ENCODE results near the gene DAGLA. TPM values are rescaled to one million over a fixed set of nuclear protein-coding genes. Genes with fewer than 3 reads are reported as not detected.

The DAGLA gene
- total RNA-seq, 1 donor from 2014 or later, result 3.2 TPM

DNA sequence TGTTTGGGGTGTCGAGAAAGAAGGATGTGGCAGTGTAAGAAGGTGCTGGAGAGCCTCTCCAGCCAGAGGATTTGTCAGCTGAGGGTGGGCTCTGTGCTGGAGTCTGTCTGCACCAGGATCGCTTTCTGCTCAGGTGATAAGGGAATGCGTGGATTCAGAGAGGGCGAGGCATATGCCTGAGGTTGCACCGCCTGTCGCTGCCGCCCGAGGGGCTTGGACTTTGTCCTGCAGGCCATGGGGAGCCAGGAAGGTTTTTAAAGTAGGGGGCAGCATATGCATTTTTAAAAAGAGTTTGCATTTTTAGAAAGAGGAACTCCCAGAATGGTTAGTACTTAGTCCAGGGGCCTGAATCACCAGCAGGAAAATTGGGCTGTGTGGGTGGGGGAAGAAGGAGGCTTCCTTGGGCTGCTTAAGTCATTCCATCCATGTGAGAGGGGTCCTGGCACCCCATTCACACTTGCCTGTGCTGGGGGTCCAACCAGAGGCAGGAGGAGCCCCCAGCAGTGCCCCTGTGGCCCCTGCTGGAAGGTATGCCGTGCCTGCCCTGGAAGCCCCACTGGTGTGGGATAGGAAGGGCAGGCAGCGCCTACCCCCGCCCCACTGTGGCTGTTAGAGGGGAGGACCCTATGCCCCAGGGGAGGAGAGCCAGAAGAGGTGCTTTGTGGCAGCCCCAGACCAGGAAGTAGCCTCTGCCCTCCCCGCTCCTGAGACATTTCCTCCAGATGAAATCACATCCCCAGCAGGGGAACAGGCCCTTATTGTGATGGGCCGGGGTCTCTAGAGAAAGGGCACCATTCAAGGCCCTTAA lies 36.5 kb downstream of the DAGLA start:
- Histone ChIP-seq H3K4me1 (peaks cover 37% of the 10 kb centered on the region), H3K27me3 (ENCODE audit: low read depth) (no peaks in the 10 kb centered on the region), H3K4me3 (no peak overlapping the region), H3K36me3 (no peaks in the 10 kb centered on the region), H3K9me3 (replicated peaks) (no peaks in the 10 kb centered on the region), H3K27ac (replicated peaks) (peak overlapping the region; percentile 27)
- intact Hi-C loops (cut with micrococcal nuclease), result no loop called here
- DNase-seq, result no peak
- TF ChIP-seq CTCF (IDR thresholded peaks at IDR 0.05; ENCODE audit: borderline replicate concordance), result no peak

GRCh38 chr11:61717286-61718033 lies 37.3 kb downstream of the DAGLA start:
- intact Hi-C loops (cut with micrococcal nuclease), result no loop called here
- no peaks in the 10 kb centered on the region for H3K27me3 ChIP-seq (ENCODE audit: low read depth)
- DNase-seq, result no peak
- H3K4me3 ChIP-seq, result no peak overlapping the region
- H3K36me3 ChIP-seq, result peaks cover under 1% of the 10 kb centered on the region
- H3K27ac ChIP-seq (replicated peaks), result peak overlapping the region; percentile 62
- no peak for TF ChIP-seq CTCF (IDR thresholded peaks at IDR 0.05; ENCODE audit: borderline replicate concordance)
- H3K9me3 ChIP-seq (replicated peaks), result no peaks in the 10 kb centered on the region
- peaks cover 37% of the 10 kb centered on the region for H3K4me1 ChIP-seq

GRCh38 chr11:61718046-61718531 lies 37.9 kb downstream of the DAGLA start:
- H3K9me3 ChIP-seq (replicated peaks), result no peaks in the 10 kb centered on the region
- no peaks in the 10 kb centered on the region for H3K27me3 ChIP-seq (ENCODE audit: low read depth)
- H3K4me1 ChIP-seq, result peaks cover 37% of the 10 kb centered on the region
- DNase-seq, result no peak
- H3K27ac ChIP-seq (replicated peaks), result peak overlapping the region; percentile 62
- intact Hi-C loops (cut with micrococcal nuclease), result no loop called here
- no peak for TF ChIP-seq CTCF (IDR thresholded peaks at IDR 0.05; ENCODE audit: borderline replicate concordance)
- H3K4me3 ChIP-seq, result peak overlapping the region; percentile 59
- peaks cover 6% of the 10 kb centered on the region for H3K36me3 ChIP-seq

- H3K27ac ChIP-seq (replicated peaks), result peak overlapping the region; percentile 62
- H3K4me3 ChIP-seq, result peak overlapping the region; percentile 59
- H3K27me3 ChIP-seq (ENCODE audit: low read depth), result no peaks in the 10 kb centered on the region
- peak; percentile 51 for DNase-seq
- peaks cover 13% of the 10 kb centered on the region for H3K36me3 ChIP-seq
- H3K4me1 ChIP-seq, result peaks cover 37% of the 10 kb centered on the region
- no peaks in the 10 kb centered on the region for H3K9me3 ChIP-seq (replicated peaks)
- TF ChIP-seq CTCF (IDR thresholded peaks at IDR 0.05; ENCODE audit: borderline replicate concordance), result no peak
- intact Hi-C loops (cut with micrococcal nuclease), result no loop called here
Observed at GRCh38 chr11:61718621-61719302, 38.6 kb downstream of the DAGLA start.

DNA sequence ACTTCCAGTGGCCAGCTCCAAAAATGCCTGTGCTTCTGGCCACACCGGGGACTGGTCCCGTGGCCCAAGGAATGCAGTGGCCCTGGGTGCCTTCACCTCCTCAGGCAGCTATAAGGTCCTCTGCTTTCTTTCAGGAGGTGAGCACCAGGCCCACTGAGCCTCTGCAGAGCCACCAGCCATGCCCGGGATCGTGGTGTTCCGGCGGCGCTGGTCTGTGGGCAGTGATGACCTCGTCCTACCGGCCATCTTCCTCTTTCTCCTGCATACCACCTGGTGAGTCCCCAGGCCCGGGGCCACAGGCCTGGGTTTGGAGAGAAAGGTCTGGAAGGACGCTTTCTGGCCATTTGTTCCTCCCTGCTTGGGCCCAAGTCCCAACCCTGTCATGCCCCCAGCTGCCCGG lies 39.8 kb downstream of the DAGLA start:
- Histone ChIP-seq H3K36me3 (peaks cover 14% of the 10 kb centered on the region), H3K4me3 (no peak overlapping the region), H3K27ac (replicated peaks) (no peak overlapping the region), H3K4me1 (peaks cover 37% of the 10 kb centered on the region), H3K27me3 (ENCODE audit: low read depth) (no peaks in the 10 kb centered on the region), H3K9me3 (replicated peaks) (no peaks in the 10 kb centered on the region)
- TF ChIP-seq CTCF (IDR thresholded peaks at IDR 0.05; ENCODE audit: borderline replicate concordance), result no peak
- intact Hi-C loops (cut with micrococcal nuclease), result no loop called here
- DNase-seq, result no peak

Data from left ventricle myocardium inferior (tissue), 1 donor.